HepG2 (cell line): ENCODE measurements around the gene PSMB10. TPM values are rescaled to one million over a fixed set of nuclear protein-coding genes. Genes with fewer than 3 reads are reported as not detected.

Source experiments
- CAMTA2 ChIP-seq: sonication (generic); formaldehyde crosslinking; IDR thresholded peaks from 2 replicates; pipeline ENCODE4 v1.4.0; 2020; ENCODE audit warnings: mild to moderate bottlenecking, missing genetic modification reagents, borderline replicate concordance
- E2F2 ChIP-seq: sonication (generic); formaldehyde crosslinking; IDR thresholded peaks from 2 replicates; pipeline ENCODE4 v1.4.0; 2020; ENCODE audit warnings: missing genetic modification reagents, borderline replicate concordance
- HNF4A ChIP-seq: sonication (generic); formaldehyde crosslinking; IDR thresholded peaks from 2 replicates; pipeline ENCODE4 v1.4.0; 2020; ENCODE audit warnings: missing genetic modification reagents
- HNRNPUL1 ChIP-seq: fragments of 200-400 bp; formaldehyde crosslinking; IDR thresholded peaks from 2 replicates; pipeline ENCODE4 v1.6.1; 2017; ENCODE audit warnings: low read depth, mild to moderate bottlenecking, low read length, moderate library complexity
- MAZ ChIP-seq, 2 experiments: sonication (generic) in 1 of 2; formaldehyde crosslinking in 1 of 2; IDR thresholded peaks; 2 replicates each; pipeline versions ENCODE4 v1.5.0 to v1.6.1; 2012 to 2020; ENCODE audit warnings: low read depth in 2 of 2, mild to moderate bottlenecking in 2 of 2, borderline replicate concordance in 1 of 2, improper control_type of control experiment in 1 of 2, low read length in 1 of 2, missing genetic modification reagents in 1 of 2, moderate library complexity in 1 of 2
- PRPF4 ChIP-seq: fragments of 200-400 bp; formaldehyde crosslinking; IDR thresholded peaks from 2 replicates; pipeline ENCODE4 v1.6.1; 2016; ENCODE audit warnings: low read length, low read depth; ENCODE audit not compliant: poor library complexity, severe bottlenecking
- RAD51 ChIP-seq: fragments of 450-650 bp; IDR thresholded peaks from 2 replicates; pipeline ENCODE4 v1.6.1; 2016; ENCODE audit warnings: borderline replicate concordance
- SP1 ChIP-seq, 2 experiments: fragments of 450-650 bp in 1 of 2; sonication (generic) in 1 of 2; formaldehyde crosslinking in 1 of 2; IDR thresholded peaks; 2 replicates each; pipeline versions ENCODE4 v1.4.0 to v1.6.1; 2016 to 2020; ENCODE audit warnings: missing genetic modification reagents in 1 of 2
- THAP11 ChIP-seq: IDR thresholded peaks from 2 replicates; pipeline ENCODE4 v1.6.1; 2016; ENCODE audit warnings: missing biosample characterization, missing genetic modification reagents
- TRAFD1 ChIP-seq: sonication (generic); formaldehyde crosslinking; IDR thresholded peaks from 2 replicates; pipeline ENCODE4 v1.5.1; 2020; ENCODE audit warnings: missing genetic modification reagents, mild to moderate bottlenecking, borderline replicate concordance
- ZC3H13 ChIP-seq: sonication (generic); formaldehyde crosslinking; IDR thresholded peaks from 2 replicates; pipeline ENCODE4 v1.8.1; 2023; ENCODE audit warnings: mild to moderate bottlenecking, missing genetic modification reagents, moderate library complexity
- ZFY ChIP-seq: sonication (generic); formaldehyde crosslinking; IDR thresholded peaks from 2 replicates; pipeline ENCODE4 v1.4.0; 2020; ENCODE audit warnings: missing genetic modification reagents
- ZNF563 ChIP-seq: sonication (generic); formaldehyde crosslinking; IDR thresholded peaks from 2 replicates; pipeline ENCODE4 v1.8.0; 2022; ENCODE audit warnings: mild to moderate bottlenecking, moderate library complexity, missing genetic modification reagents
- polyA plus RNA-seq, 8 experiments: library from polyadenylated mRNA; depleted of rRNA in 3 of 8; stranded (reverse) in 7 of 8; unstranded in 1 of 8; fragments of >200 nt; fragmentation: Illumina TruSeq in 4 of 8; extraction: Trizol in 4 of 8; gene quantifications; 2 replicates each; pipeline versions ENCODE4 v1.2.1 to v1.2.3, GENCODE V29; 2011 to 2016; ENCODE audit warnings: low read depth in 4 of 8, missing spikeins in 1 of 8, mixed read lengths in 1 of 8; ENCODE audit not compliant: insufficient read depth in 1 of 8
- total RNA-seq, 5 experiments: library from RNA; depleted of rRNA; stranded (reverse); fragments of >200 nt; fragmentation: Illumina TruSeq; extraction: Trizol; gene quantifications; 2 replicates each; pipeline ENCODE4 v1.2.3, GENCODE V29; 2016; ENCODE audit warnings: low read depth in 1 of 5
- TF ChIP-seq, protein P1 (sequence below): sonication (generic); formaldehyde crosslinking; IDR thresholded peaks from 2 replicates; pipeline ENCODE4 v1.4.0; 2020; ENCODE audit warnings: low read depth, mild to moderate bottlenecking, missing genetic modification reagents
- TF ChIP-seq, protein P2 (sequence below): sonication (generic); formaldehyde crosslinking; IDR thresholded peaks from 2 replicates; pipeline ENCODE4 v1.4.0; 2020; ENCODE audit warnings: missing genetic modification reagents, borderline replicate concordance
- TF ChIP-seq, protein P3 (sequence below): sonication (generic); formaldehyde crosslinking; IDR thresholded peaks from 2 replicates; pipeline ENCODE4 v1.8.0; 2022; ENCODE audit warnings: missing genetic modification reagents, low read depth, mild to moderate bottlenecking, borderline replicate concordance
- TF ChIP-seq, protein P4 (sequence below): sonication (generic); formaldehyde crosslinking; IDR thresholded peaks from 2 replicates; pipeline ENCODE4 v1.4.0; 2020; ENCODE audit warnings: missing genetic modification reagents

Gene PSMB10
- total and polyA plus RNA-seq, 2 of the 13 experiments (the other 11 are each of a cell fraction or from before 2014, with no cell fraction given), result 12.7 to 65.9 TPM

GRCh38 chr16:67941469-67942199 lies 5.0 kb upstream of the PSMB10 start (continued):
- TF ChIP-seq MAZ (IDR thresholded peaks at IDR 0.05; ENCODE audit: borderline replicate concordance, low read depth, low read length) (no peak), MAZ (CRISPR knock-in tag; IDR thresholded peaks at IDR 0.05; ENCODE audit: low read depth) (peak; percentile 39; the same call in 1 of the 2 replicates), RAD51 (no peak), HNRNPUL1 (no peak), ZFY (0 out of 2 replicates have a peak, but pooled peaks have one; percentile 4), HNF4A (CRISPR knock-in tag) (0 out of 2 replicates have a peak, but pooled peaks have one; percentile 19), CAMTA2 (CRISPR knock-in tag) (0 out of 2 replicates have a peak, but pooled peaks have one; percentile 62), ZNF563 (CRISPR knock-in tag) (peak; percentile 56; the same call in 1 of the 2 replicates), E2F2 (CRISPR knock-in tag) (0 out of 2 replicates have a peak, but pooled peaks have one; percentile 25), SP1 (IDR thresholded peaks at IDR 0.05) (no peak), SP1 (CRISPR knock-in tag; IDR thresholded peaks at IDR 0.05) (no peak), THAP11 (no peak), TRAFD1 (CRISPR knock-in tag) (no peak), ZC3H13 (CRISPR knock-in tag) (peak; percentile 82; the same call in 1 of the 2 replicates), PRPF4 (no peak)
- TF ChIP-seq, protein P1, sequence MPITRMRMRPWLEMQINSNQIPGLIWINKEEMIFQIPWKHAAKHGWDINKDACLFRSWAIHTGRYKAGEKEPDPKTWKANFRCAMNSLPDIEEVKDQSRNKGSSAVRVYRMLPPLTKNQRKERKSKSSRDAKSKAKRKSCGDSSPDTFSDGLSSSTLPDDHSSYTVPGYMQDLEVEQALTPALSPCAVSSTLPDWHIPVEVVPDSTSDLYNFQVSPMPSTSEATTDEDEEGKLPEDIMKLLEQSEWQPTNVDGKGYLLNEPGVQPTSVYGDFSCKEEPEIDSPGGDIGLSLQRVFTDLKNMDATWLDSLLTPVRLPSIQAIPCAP (CRISPR knock-in tag), result 0 out of 2 replicates have a peak, but pooled peaks have one; percentile 14
- TF ChIP-seq, protein P2, sequence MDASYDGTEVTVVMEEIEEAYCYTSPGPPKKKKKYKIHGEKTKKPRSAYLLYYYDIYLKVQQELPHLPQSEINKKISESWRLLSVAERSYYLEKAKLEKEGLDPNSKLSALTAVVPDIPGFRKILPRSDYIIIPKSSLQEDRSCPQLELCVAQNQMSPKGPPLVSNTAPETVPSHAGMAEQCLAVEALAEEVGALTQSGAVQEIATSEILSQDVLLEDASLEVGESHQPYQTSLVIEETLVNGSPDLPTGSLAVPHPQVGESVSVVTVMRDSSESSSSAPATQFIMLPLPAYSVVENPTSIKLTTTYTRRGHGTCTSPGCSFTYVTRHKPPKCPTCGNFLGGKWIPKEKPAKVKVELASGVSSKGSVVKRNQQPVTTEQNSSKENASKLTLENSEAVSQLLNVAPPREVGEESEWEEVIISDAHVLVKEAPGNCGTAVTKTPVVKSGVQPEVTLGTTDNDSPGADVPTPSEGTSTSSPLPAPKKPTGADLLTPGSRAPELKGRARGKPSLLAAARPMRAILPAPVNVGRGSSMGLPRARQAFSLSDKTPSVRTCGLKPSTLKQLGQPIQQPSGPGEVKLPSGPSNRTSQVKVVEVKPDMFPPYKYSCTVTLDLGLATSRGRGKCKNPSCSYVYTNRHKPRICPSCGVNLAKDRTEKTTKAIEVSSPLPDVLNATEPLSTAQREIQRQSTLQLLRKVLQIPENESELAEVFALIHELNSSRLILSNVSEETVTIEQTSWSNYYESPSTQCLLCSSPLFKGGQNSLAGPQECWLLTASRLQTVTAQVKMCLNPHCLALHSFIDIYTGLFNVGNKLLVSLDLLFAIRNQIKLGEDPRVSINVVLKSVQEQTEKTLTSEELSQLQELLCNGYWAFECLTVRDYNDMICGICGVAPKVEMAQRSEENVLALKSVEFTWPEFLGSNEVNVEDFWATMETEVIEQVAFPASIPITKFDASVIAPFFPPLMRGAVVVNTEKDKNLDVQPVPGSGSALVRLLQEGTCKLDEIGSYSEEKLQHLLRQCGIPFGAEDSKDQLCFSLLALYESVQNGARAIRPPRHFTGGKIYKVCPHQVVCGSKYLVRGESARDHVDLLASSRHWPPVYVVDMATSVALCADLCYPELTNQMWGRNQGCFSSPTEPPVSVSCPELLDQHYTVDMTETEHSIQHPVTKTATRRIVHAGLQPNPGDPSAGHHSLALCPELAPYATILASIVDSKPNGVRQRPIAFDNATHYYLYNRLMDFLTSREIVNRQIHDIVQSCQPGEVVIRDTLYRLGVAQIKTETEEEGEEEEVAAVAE (CRISPR knock-in tag), result no peak
- TF ChIP-seq, protein P3, sequence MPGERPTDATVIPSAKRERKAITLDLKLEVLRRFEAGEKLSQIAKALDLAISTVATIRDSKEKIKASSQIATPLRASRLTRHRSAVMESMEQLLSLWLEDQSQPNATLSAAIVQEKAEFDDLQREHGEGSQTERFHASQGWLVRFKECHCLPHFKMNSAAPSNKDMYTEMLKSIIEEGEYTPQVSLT, result no peak
- TF ChIP-seq, protein P4, sequence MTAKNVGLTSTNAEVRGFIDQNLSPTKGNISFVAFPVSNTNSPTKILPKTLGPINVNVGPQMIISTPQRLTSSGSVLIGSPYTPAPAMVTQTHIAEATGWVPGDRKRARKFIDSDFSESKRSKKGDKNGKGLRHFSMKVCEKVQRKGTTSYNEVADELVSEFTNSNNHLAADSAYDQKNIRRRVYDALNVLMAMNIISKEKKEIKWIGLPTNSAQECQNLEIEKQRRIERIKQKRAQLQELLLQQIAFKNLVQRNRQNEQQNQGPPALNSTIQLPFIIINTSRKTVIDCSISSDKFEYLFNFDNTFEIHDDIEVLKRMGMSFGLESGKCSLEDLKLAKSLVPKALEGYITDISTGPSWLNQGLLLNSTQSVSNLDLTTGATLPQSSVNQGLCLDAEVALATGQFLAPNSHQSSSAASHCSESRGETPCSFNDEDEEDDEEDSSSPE (CRISPR knock-in tag), result no peak
